Neural progenitor cell (in vitro differentiated cells): ENCODE measurements around the gene TAF11L10. TPM values are rescaled to one million over a fixed set of nuclear protein-coding genes. Genes with fewer than 3 reads are reported as not detected.
"Not testable (repeated sequence)": the region's sequence is repeated elsewhere in the genome, so short reads cannot be mapped to it uniquely, and the experiment has no call there.

ENCODE experiments used
- DNase-seq: peaks from one replicate; pipeline ENCODE4 v3.0.0-alpha.2; 2016; ENCODE audit warnings: low spot score
- H2AFZ ChIP-seq: fragments of 200-600 bp; sonication (generic); replicated peaks from 2 replicates; pipeline ENCODE4 v1.6.1; 2016; ENCODE audit warnings: antibody characterized with exemption
- H3F3A ChIP-seq: fragments of 200-600 bp; sonication (generic); 2 replicates; pipeline ENCODE4 v1.6.1; 2016; ENCODE audit warnings: antibody characterized with exemption, low read depth
- H3K27ac ChIP-seq: fragments of 200-600 bp; sonication (generic); 2 replicates; pipeline ENCODE4 v1.5.1; 2016; ENCODE audit warnings: mild to moderate bottlenecking
- H3K27me3 ChIP-seq: fragments of 200-600 bp; sonication (generic); 2 replicates; pipeline ENCODE4 v1.6.1; 2016; ENCODE audit warnings: mild to moderate bottlenecking, moderate library complexity
- H3K36me3 ChIP-seq: fragments of 200-600 bp; sonication (generic); 2 replicates; pipeline ENCODE4 v1.5.1; 2016
- H3K4me1 ChIP-seq: fragments of 200-600 bp; sonication (generic); 2 replicates; pipeline ENCODE4 v1.6.1; 2016; ENCODE audit warnings: mixed run types
- H3K4me2 ChIP-seq: fragments of 200-600 bp; sonication (generic); 2 replicates; pipeline ENCODE4 v1.6.1; 2016
- H3K4me3 ChIP-seq: fragments of 200-600 bp; sonication (generic); 2 replicates; pipeline ENCODE4 v1.5.1; 2016
- H3K79me2 ChIP-seq: fragments of 200-600 bp; sonication (generic); 2 replicates; pipeline ENCODE4 v1.6.1; 2016; ENCODE audit warnings: low read depth
- H3K9ac ChIP-seq: fragments of 200-600 bp; sonication (generic); 2 replicates; pipeline ENCODE4 v1.6.1; 2016
- H3K9me3 ChIP-seq: fragments of 200-600 bp; sonication (generic); 2 replicates; pipeline ENCODE4 v1.5.1; 2016; ENCODE audit warnings: low read depth
- H4K20me1 ChIP-seq: fragments of 200-600 bp; sonication (generic); 2 replicates; pipeline ENCODE4 v1.6.1; 2016; ENCODE audit warnings: low read depth
- H3K27ac Mint-ChIP-seq: 3 replicates; pipeline ENCODE4 v1.8.0; 2021; ENCODE audit warnings: mixed read lengths
- H3K27me3 Mint-ChIP-seq: 2 replicates; pipeline ENCODE4 v1.8.0; 2022; ENCODE audit warnings: low read depth, mild to moderate bottlenecking, inconsistent platforms, moderate library complexity, mixed read lengths; ENCODE audit not compliant: insufficient read depth
- H3K36me3 Mint-ChIP-seq: 3 replicates; pipeline ENCODE4 v1.8.0; 2021; ENCODE audit warnings: mixed read lengths
- H3K4me1 Mint-ChIP-seq: 3 replicates; pipeline ENCODE4 v1.8.0; 2021; ENCODE audit warnings: mixed read lengths
- H3K4me3 Mint-ChIP-seq: 3 replicates; pipeline ENCODE4 v1.8.0; 2021; ENCODE audit warnings: mild to moderate bottlenecking, moderate library complexity, mixed read lengths
- H3K9me3 Mint-ChIP-seq: 3 replicates; pipeline ENCODE4 v1.8.0; 2020; ENCODE audit warnings: mixed read lengths
- EZH2 ChIP-seq: fragments of 200-600 bp; sonication (generic); IDR thresholded peaks from 2 replicates; pipeline ENCODE4 v1.6.1; 2017; ENCODE audit warnings: antibody characterized with exemption, mild to moderate bottlenecking, moderate library complexity
- EZH2phosphoT487 ChIP-seq: fragments of 200-600 bp; sonication (generic); IDR thresholded peaks from 2 replicates; pipeline ENCODE4 v1.6.1; 2017; ENCODE audit warnings: antibody characterized with exemption
- total RNA-seq: library from RNA; depleted of rRNA; stranded (reverse); fragments of >200 nt; gene quantifications from 2 replicates; pipeline ENCODE4 v1.2.3, GENCODE V29; 2015; ENCODE audit warnings: low replicate concordance
- TF ChIP-seq, protein P1 (sequence below): fragments of 200-600 bp; sonication (generic); IDR thresholded peaks from 2 replicates; pipeline ENCODE4 v1.5.1; 2017; ENCODE audit warnings: antibody characterized with exemption, mild to moderate bottlenecking

Gene TAF11L10
- not detected in 2 replicates for total RNA-seq

DNA sequence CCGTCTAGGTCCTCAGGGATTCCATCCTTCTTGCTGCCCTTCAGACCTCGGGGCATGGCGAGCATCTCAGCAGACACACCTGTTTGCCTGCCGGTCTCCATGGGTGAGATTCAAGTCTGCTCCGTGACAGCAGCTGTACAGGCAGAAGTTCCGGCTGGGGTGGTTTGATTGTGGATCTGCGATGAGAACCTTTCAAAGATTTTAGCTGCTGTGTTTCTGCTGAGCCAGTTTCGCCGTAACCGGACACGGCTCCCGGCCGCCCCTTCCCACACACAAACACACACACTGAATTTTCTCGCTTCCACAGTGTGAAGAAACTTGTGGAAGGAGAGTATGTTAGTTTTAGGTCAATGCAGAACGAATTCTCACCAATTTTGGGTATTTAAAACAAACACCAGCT lies at the start of gene TAF11L10:
Gene TAF11L10 (minus strand): TSS at position 101 of the 400 bp plus-strand sequence.
- H3K4me1 Mint-ChIP-seq, H3K27me3 Mint-ChIP-seq, H3K9me3 Mint-ChIP-seq: not testable (repeated sequence)

DNA sequence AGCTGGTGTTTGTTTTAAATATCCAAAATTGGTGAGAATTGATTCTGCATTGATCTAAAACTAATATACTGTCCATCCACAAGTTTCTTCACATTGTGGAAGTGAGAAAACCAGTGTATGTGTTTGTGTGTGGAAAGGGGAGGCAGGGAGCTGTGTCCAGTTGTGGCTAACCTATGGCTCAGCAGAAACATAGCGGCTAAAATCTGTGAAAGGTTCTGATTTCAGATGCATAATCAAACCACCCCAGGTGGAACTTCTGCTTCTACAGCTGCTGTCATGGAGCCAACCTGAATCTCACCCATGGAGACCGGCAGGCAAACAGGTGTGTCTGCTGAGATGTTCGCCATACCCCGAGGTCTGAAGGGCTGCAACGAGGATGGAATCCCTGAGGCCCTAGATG lies 36.5 kb upstream of the TAF11L10 start, which contains the start of gene TAF11L14:
Gene TAF11L14 (plus strand): TSS at position 301 of the 400 bp plus-strand sequence.
- Mint-ChIP-seq H3K27ac (no peak within 1 kb of the TSS), H3K9me3 (peaks cover 3% of the 10 kb centered on the region), H3K4me3 (no peak within 1 kb of the TSS), H3K36me3 (no peaks in the 10 kb centered on the region), H3K4me1 (no peaks in the 10 kb centered on the region), H3K27me3 (no peaks in the 10 kb centered on the region)
- Histone ChIP-seq H3K79me2 (no peaks in the 10 kb centered on the region), H3K9ac (no peak within 1 kb of the TSS), H3K27ac (no peak within 1 kb of the TSS), H3K27me3 (no peaks in the 10 kb centered on the region), H3K4me3 (no peak within 1 kb of the TSS), H3K36me3 (no peaks in the 10 kb centered on the region), H3K4me1 (no peaks in the 10 kb centered on the region), H3F3A (no peaks in the 10 kb centered on the region), H4K20me1 (no peaks in the 10 kb centered on the region), H2AFZ (no peak within 1 kb of the TSS), H3K9me3 (no peaks in the 10 kb centered on the region), H3K4me2 (no peak within 1 kb of the TSS)
- TF ChIP-seq, protein P1, sequence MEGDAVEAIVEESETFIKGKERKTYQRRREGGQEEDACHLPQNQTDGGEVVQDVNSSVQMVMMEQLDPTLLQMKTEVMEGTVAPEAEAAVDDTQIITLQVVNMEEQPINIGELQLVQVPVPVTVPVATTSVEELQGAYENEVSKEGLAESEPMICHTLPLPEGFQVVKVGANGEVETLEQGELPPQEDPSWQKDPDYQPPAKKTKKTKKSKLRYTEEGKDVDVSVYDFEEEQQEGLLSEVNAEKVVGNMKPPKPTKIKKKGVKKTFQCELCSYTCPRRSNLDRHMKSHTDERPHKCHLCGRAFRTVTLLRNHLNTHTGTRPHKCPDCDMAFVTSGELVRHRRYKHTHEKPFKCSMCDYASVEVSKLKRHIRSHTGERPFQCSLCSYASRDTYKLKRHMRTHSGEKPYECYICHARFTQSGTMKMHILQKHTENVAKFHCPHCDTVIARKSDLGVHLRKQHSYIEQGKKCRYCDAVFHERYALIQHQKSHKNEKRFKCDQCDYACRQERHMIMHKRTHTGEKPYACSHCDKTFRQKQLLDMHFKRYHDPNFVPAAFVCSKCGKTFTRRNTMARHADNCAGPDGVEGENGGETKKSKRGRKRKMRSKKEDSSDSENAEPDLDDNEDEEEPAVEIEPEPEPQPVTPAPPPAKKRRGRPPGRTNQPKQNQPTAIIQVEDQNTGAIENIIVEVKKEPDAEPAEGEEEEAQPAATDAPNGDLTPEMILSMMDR: no peak
- TF ChIP-seq EZH2phosphoT487 (no peak), EZH2 (no peak)
- DNase-seq: no peak

More for the DNA sequence above, at the start of gene TAF11L10:
- not testable (repeated sequence) for H3K4me1 ChIP-seq, DNase-seq, H3K27ac ChIP-seq, H2AFZ ChIP-seq, H3F3A ChIP-seq, H4K20me1 ChIP-seq, H3K36me3 Mint-ChIP-seq, H3K27me3 ChIP-seq, H3K4me2 ChIP-seq, H3K36me3 ChIP-seq, H3K9ac ChIP-seq, H3K4me3 ChIP-seq, H3K4me3 Mint-ChIP-seq, H3K79me2 ChIP-seq, H3K27ac Mint-ChIP-seq, H3K9me3 ChIP-seq

DNA sequence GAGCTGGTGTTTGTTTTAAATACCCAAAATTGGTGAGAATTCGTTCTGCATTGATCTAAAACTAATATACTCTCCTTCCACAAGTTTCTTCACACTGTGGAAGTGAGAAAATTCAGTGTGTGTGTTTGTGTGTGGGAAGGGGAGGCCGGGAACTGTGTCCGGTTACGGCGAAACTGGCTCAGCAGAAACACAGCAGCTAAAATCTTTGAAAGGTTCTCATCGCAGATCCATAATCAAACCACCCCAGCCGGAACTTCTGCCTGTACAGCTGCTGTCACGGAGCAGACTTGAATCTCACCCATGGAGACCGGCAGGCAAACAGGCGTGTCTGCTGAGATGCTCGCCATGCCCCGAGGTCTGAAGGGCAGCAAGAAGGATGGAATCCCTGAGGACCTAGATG lies 34.2 kb upstream of the TAF11L10 start, which contains the start of gene TAF11L13:
Gene TAF11L13 (plus strand): TSS at position 301 of the 400 bp plus-strand sequence.
- H3F3A ChIP-seq, H3K4me1 ChIP-seq, H4K20me1 ChIP-seq, H3K27ac ChIP-seq, H3K4me1 Mint-ChIP-seq, H3K4me2 ChIP-seq, H3K4me3 ChIP-seq, H3K79me2 ChIP-seq, H3K36me3 ChIP-seq, H3K27ac Mint-ChIP-seq, H3K36me3 Mint-ChIP-seq, DNase-seq, H3K27me3 ChIP-seq, H2AFZ ChIP-seq, H3K27me3 Mint-ChIP-seq, H3K9me3 Mint-ChIP-seq, H3K9me3 ChIP-seq, H3K9ac ChIP-seq: not testable (repeated sequence)
- H3K4me3 Mint-ChIP-seq: peak within 1 kb of the TSS; percentile 25

DNA sequence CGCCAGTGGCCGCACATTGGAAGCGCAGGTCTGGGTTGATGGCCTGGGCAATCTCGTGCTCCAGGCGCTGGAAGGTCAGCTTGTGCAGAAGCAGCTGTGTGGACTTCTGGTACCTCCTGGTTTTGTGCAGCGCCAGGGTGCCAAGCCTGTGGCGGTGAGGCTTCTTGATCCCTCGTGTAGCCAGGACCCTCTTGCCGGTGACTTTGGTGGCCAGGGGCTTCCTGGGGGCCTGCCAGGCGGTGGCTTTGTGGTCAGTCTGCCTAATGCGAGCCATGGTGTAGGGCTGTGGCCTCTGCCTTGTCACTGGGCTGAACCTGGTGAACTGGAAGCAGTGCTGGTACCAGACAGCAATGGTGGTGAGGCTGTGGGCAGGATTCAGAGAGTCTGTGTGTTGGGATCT lies 28.1 kb upstream of the TAF11L10 start:
- no peak for DNase-seq
- Histone ChIP-seq H3K27me3 (no peaks in the 10 kb centered on the region), H3K9me3 (no peaks in the 10 kb centered on the region), H3F3A (no peaks in the 10 kb centered on the region), H3K27ac (no peak overlapping the region), H2AFZ (no peak overlapping the region), H4K20me1 (no peaks in the 10 kb centered on the region), H3K79me2 (no peaks in the 10 kb centered on the region), H3K4me2 (no peak overlapping the region), H3K9ac (no peak overlapping the region), H3K4me1 (no peaks in the 10 kb centered on the region), H3K36me3 (no peaks in the 10 kb centered on the region), H3K4me3 (no peak overlapping the region)
- no peaks in the 10 kb centered on the region for H3K9me3 Mint-ChIP-seq
- TF ChIP-seq EZH2phosphoT487 (no peak), EZH2 (no peak)
- TF ChIP-seq, protein P1: no peak
- H3K36me3 Mint-ChIP-seq: no peaks in the 10 kb centered on the region
- H3K27ac Mint-ChIP-seq: no peak overlapping the region
- H3K4me1 Mint-ChIP-seq: peaks cover 6% of the 10 kb centered on the region
- H3K27me3 Mint-ChIP-seq: peaks cover 2% of the 10 kb centered on the region
- H3K4me3 Mint-ChIP-seq: no peak overlapping the region
